ENCODE data around the gene SLC22A31.
"Not testable (repeated sequence)": the region's sequence is repeated elsewhere in the genome, so short reads cannot be mapped to it uniquely, and the experiment has no call there.

- not testable (repeated sequence) for TF ChIP-seq EZH2 (optimal IDR thresholded peaks at IDR 0.05; ENCODE audit: low read depth, low read length); CTCF (IDR thresholded peaks at IDR 0.05; ENCODE audit: low read length)
Measured at GRCh38 chr16:89244264-89244663, 43.9 kb upstream of the SLC22A31 start.

Data from MM.1S (cell line).